HG03520 (cell line): ENCODE results near the gene GDF7.

ENCODE experiments used
- ATAC-seq: cut with Tn5 transposase; IDR thresholded peaks from one replicate; pipeline ENCODE4 v1.9.1; 2021; ENCODE audit warnings: mild to moderate bottlenecking, moderate library complexity; ENCODE audit not compliant: unreplicated experiment

GDF7 gene

GRCh38 chr2:20728114-20728758 lies 61.3 kb downstream of the GDF7 start:
- ATAC-seq: no peak
